Bone marrow (tissue), 2 donors: ENCODE data around the gene PARP4.
"Not testable (repeated sequence)": the region's sequence is repeated elsewhere in the genome, so short reads cannot be mapped to it uniquely, and the experiment has no call there.

Experiments used
- DNase-seq, 2 donors: peaks; one replicate each; lab custom pipeline; 2025; lab: John Stamatoyannopoulos, UW

Gene PARP4

GRCh38 chr13:24444851-24445250 lies 67.7 kb downstream of the PARP4 start:
- not testable (repeated sequence) for DNase-seq

GRCh38 chr13:24443366-24443765 lies 69.2 kb downstream of the PARP4 start:
- no peak for DNase-seq

GRCh38 chr13:24426045-24426444 lies 86.5 kb downstream of the PARP4 start:
- not testable (repeated sequence) for DNase-seq

DNA sequence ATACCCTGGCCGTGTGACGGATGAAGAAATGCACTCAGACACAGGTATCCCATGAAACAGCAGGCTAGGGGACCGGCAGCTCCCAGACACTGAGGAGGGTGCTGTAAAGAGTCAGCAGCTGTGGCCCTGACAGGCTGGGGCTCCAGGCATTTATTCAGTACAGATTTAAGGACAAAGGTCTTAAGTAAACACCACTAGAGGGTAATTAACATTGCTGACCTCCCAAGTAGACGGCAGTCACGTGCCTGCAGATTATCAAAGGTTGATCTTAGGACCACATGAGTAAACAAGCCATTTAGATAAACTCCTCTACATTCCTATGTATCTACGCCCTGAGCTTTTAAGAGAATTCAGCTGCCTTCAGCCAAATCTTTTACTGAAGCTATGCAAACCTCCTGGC lies 92.9 kb downstream of the PARP4 start:
- not testable (repeated sequence) for DNase-seq

- DNase-seq, result no peak
These were observed 104.7 kb downstream of the PARP4 start for GRCh38 chr13:24407844-24408243.

- DNase-seq, result no peak
These were observed 106.1 kb downstream of the PARP4 start for GRCh38 chr13:24406524-24406923.

DNA sequence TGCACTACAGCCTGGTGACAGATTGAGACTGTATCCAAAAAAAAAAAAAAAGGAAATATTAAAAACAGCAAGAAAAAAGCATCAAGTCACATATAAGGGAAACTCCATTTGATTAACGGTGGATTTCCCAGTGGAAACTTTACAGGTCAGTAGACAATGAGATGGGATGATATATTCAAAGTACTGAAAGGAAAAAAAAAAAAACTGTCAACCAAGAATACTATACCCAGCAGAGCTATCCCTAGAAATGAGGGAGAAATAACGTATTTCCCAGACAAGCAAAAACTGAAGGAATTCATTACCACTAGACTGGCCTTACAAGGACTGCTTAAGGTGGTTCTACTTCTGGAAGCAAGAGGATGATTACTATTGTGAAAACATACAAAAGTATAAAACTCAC lies 115.8 kb downstream of the PARP4 start:
- no peak for DNase-seq

DNA sequence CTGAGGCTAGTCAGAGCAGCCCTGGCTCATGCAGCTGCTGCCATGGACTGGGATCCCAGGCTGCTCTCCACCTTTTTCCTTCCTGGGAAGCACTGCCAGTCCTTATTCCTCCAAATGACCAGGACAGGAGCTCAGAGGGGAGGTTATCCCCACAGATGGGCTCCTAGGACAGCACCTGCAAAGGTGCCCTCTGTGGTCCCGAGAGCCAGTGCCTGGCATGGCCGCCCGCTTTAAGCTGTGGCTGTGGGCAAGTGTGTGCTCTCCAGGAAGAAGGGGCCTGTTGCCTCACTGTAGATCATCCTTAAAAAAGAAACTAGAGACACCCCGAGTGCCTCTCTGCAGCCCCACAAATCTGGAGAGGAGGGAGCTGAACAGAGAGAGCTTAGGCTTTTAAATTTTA lies 119.6 kb downstream of the PARP4 start:
- no peak for DNase-seq

GRCh38 chr13:24391771-24392683 lies 120.6 kb downstream of the PARP4 start:
- DNase-seq, result not testable (repeated sequence)

DNA sequence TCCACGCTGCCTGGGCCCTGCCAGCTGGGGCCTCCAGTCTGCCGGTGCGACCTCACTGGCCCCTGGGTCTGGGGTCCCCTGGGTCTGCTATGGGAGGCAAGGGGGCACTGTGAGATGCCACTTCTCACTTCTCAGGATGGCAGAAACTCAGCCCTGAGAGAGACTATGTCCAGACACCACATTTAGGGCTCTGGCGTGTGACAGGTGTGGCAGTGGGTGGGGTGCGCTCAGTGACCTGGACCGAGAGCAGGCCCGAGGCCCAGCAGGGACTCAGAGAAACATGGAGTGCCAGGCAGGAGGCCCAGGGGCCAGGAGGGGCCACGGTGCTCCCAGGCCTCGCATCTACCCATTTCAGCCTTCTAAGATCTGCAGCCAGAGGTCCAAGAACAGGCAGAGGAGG lies 121.8 kb downstream of the PARP4 start:
- not testable (repeated sequence) for DNase-seq

DNA sequence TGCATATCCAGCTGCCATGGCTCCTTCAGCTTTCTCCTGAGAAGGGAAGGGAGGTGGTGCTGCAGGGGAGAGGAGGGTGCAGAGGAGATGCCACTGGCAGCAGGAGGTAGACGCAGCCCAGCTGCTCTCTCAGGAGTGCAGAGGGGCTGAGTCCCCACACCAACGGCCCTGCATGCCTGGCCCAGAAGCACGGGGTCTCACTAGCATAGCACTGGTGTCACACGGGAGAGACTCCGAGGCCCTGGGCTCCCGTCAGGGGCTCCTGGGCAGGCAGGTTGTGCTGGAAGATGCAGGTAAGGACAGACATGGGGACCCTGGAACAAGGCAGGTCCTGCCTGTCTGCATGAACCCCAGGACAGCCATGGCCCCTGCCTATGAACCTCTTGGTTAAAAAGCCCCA lies 123.1 kb downstream of the PARP4 start:
- DNase-seq, result no peak

GRCh38 chr13:24388743-24389142 lies 123.8 kb downstream of the PARP4 start:
- not testable (repeated sequence) for DNase-seq

DNA sequence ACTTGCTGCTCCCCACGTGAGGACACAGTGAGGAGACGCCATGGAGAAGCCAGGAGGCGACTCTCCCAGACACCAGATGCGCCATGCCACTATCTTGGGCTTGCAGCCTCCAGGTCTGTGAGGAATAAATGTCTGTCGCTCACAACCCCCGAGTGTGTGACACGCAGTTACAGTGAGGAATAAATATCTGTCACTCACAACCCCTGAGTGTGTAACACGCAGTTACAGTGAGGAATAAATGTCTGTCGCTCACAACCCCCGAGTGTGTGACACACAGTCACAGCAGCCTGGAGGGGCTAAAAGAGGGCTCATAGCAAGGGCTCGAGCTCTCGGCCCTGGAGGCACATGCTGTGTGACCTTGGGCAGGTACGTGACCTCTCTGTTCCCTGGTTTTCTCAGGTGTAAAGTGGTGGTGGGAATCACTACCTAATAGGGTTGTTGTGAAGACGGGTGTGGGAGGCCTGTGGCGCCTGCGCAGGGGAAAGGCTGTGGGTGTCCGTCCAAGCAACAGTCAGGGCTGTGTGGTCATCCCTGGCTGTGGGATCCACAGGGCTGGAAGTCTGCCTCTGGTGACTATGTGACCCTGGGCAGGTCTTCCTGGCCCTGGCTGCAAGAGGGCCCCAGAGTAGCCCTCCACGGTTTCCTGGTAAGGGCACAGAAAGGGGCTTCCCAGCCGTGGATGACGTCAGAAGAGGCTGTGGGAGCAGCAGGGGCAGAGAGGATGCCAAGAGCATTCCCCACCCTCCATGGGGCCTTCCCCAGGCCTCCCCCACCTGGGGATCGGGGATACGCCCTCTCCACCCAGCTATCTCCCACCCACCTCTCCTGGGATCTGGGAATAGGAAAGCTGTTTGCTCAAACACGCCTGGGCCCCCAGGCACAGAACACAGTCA lies 125.5 kb downstream of the PARP4 start:
- no peak for DNase-seq

DNA sequence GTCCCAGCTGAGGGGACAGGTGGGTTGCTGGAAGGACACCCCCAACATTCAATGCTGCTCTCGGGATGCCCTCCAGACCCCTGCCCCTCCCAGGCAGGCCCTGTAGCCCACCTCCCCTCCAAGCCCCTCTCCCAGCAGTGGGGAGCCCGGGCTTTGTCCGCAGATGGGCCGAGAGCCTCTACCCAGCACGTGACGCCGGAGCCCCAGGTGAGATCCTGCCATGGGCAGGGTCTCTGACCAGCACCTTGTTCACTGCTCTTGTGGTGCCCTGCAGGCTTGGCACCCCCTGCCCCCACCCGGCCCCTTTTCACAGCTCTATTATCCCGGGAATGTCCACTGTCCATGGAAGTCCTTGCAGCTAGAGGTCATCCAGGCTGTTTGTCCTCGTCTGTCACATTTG lies 126.7 kb downstream of the PARP4 start:
- no peak for DNase-seq

GRCh38 chr13:24384946-24385345 lies 127.6 kb downstream of the PARP4 start:
- not testable (repeated sequence) for DNase-seq

DNA sequence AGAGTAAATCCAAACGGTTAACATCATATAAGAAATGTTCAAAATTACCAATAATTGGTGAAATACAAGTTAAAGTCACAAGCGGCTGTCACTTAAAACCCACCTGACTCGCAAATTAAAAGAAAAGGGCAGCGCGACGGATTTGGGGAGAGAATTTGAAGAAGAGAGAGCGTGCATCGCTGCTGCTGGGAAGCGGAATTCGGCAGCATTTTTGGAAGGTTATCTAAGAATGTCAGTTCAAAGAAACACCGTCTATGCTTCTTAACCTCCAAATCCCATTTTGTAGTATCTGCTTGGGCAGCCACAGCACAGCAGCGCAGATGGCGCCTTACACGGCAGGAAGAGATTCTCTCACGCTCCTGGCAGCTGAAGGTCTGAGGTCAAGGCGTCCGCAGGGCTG lies 128.5 kb downstream of the PARP4 start:
- DNase-seq, result not testable (repeated sequence)

DNA sequence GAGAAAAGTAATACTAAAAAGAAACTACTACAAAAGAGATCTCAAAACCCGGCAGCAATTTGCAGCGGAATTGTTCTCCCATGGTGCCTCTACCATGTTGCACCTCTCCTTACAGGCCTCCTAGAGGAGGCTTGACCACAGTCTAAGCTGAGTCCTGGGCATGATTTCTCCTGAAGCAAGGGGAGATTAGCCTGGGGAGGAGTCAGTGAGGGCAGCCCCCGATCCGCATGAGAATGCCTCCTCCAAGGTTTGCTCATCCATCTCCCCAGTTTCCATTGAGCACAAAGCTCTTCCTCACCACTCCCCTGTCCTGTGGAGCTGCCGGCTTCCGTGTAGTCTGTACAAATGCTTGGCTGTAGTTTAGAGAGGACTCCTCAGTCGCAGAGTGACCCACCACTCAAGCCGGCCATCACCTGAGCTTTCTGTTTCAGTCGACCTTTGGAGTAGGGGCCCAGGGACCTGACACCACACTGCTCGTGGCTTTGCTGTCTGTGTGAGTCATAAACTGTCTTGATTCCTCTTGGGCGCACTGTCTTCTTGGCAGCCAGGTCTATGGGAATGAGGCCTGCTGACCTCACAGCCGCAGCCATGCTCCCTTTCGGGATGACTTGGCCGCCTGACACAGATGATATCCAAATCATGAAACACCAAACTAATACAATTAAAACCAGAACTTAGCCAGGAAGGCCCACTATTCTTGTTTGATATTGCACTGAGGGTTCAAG lies 130.9 kb downstream of the PARP4 start:
- DNase-seq, result no peak

DNA sequence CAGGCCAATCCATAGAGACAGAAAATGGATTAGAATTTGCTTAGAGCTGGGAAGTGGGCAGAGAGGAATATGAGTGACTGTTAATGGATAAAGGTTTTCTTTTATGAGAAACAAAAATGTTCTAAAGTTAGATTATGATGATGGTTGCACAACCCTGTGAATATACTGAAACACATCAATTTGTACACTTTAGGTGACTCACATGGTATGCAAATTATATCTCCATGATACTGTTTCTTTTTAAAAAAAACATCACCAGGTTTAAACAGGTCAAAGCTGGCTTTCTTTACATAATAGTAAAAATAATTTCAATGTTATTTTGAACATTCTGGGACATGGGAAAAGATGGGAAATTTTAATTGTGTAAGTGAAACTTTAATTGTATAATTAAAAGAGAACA lies 131.7 kb downstream of the PARP4 start:
- DNase-seq, result not testable (repeated sequence)

DNA sequence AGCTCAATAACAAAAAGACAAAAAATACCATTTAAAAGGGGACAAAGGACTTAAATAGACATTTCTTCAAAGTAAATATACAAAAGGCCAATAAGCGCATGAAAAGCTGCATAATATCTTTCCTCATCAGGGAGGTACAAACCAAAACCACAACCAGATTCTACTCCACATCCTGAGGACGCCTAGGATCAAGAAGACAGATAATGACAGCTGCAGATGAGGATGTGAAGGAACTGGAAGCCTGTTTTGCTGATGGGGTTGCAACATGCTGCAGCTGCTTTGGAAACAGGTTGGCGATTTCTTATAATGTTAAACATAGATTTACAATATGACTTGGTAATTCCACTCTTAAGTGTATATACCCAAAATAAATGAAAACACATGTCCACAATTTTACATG lies 132.4 kb downstream of the PARP4 start:
- not testable (repeated sequence) for DNase-seq

DNA sequence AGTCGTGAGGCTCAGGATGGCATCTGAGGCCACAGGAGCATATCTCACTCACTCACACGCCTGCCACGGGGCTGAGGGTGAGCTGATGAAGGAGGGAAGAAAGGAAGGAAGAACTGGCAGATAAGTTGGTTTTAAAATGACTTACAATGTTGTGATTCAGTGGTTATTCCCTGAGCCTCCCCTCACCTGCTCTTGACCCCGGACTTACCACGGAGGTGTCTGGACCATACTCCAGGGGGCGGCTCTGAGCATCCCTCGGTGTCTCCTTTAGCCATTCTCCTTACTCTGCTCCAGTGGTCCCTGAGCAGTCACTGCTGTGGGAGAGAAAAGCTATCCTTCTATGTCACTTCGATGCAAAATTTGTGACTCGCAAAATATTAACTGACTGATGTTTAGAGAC lies 141.3 kb downstream of the PARP4 start:
- DNase-seq, result not testable (repeated sequence)
